ENCODE measurements around the gene PSEN2. TPM values are rescaled to one million over a fixed set of nuclear protein-coding genes. Genes with fewer than 3 reads are reported as not detected.

PSEN2 gene
- total RNA-seq, 1 experiment from 2014 or later = 6.6 TPM

- POLR2A ChIA-PET (ENCODE audit: low non-redundant PET) = no interaction called here
- H3K9me3 ChIP-seq (ENCODE audit: low read depth, low read length, poor library complexity, severe bottlenecking) = no peaks in the 10 kb centered on the region
- TF ChIP-seq CTCF (conservative IDR thresholded peaks at IDR 0.05; ENCODE audit: low read depth, low read length) (no peak), EZH2 (IDR thresholded peaks at IDR 0.05; ENCODE audit: borderline replicate concordance, low read depth, low read length, poor library complexity, severe bottlenecking) (no peak)
- no peaks in the 10 kb centered on the region for H3K27me3 ChIP-seq (replicated peaks; ENCODE audit: insufficient read depth, low read depth, low read length, poor library complexity)
- CTCF ChIA-PET = no interaction called here
- no peak overlapping the region for H3K4me3 ChIP-seq (ENCODE audit: low read depth, low read length, poor library complexity, severe bottlenecking)
- H3K36me3 ChIP-seq (ENCODE audit: insufficient read depth, low read length, poor library complexity, severe bottlenecking) = no peaks in the 10 kb centered on the region
- no TSS peak for BruUV-seq (replicated peaks)
- H3K4me1 ChIP-seq (ENCODE audit: insufficient read depth, low read length, poor library complexity, severe bottlenecking) = no peaks in the 10 kb centered on the region
- no peak for DNase-seq (ENCODE audit: low spot score)
- intact Hi-C loops (cut with micrococcal nuclease; ENCODE audit: unreplicated experiment) = no loop called here
- no peak overlapping the region for H3K27ac ChIP-seq (ENCODE audit: low read depth, low read length, poor library complexity, severe bottlenecking)
These were observed 49.2 kb downstream of the PSEN2 start for GRCh38 chr1:226919587-226919986.

- POLR2A ChIA-PET (ENCODE audit: low non-redundant PET) = no interaction called here
These were observed 49.6 kb downstream of the PSEN2 start for GRCh38 chr1:226919995-226920394.

GRCh38 chr1:226920446-226920894 is 50.1 kb downstream of the PSEN2 start:
- Histone ChIP-seq H3K27ac (ENCODE audit: low read depth, low read length, poor library complexity, severe bottlenecking) (no peak overlapping the region), H3K9me3 (ENCODE audit: low read depth, low read length, poor library complexity, severe bottlenecking) (no peaks in the 10 kb centered on the region), H3K4me1 (ENCODE audit: insufficient read depth, low read length, poor library complexity, severe bottlenecking) (no peaks in the 10 kb centered on the region), H3K36me3 (ENCODE audit: insufficient read depth, low read length, poor library complexity, severe bottlenecking) (no peaks in the 10 kb centered on the region), H3K27me3 (replicated peaks; ENCODE audit: insufficient read depth, low read depth, low read length, poor library complexity) (no peaks in the 10 kb centered on the region), H3K4me3 (ENCODE audit: low read depth, low read length, poor library complexity, severe bottlenecking) (no peak overlapping the region)
- ChIA-PET CTCF (no interaction called here), POLR2A (ENCODE audit: low non-redundant PET) (no interaction called here)
- TF ChIP-seq CTCF (conservative IDR thresholded peaks at IDR 0.05; ENCODE audit: low read depth, low read length) = no peak
- TF ChIP-seq EZH2 (IDR thresholded peaks at IDR 0.05; ENCODE audit: borderline replicate concordance, low read depth, low read length, poor library complexity, severe bottlenecking) = no peak
- DNase-seq (ENCODE audit: low spot score) = no peak
- intact Hi-C loops (cut with micrococcal nuclease; ENCODE audit: unreplicated experiment) = no loop called here
- no TSS peak for BruUV-seq (replicated peaks)

More at GRCh38 chr1:226919995-226920394, 49.6 kb downstream of the PSEN2 start:
- Histone ChIP-seq H3K4me1 (ENCODE audit: insufficient read depth, low read length, poor library complexity, severe bottlenecking) (no peaks in the 10 kb centered on the region), H3K9me3 (ENCODE audit: low read depth, low read length, poor library complexity, severe bottlenecking) (no peaks in the 10 kb centered on the region), H3K27ac (ENCODE audit: low read depth, low read length, poor library complexity, severe bottlenecking) (no peak overlapping the region), H3K36me3 (ENCODE audit: insufficient read depth, low read length, poor library complexity, severe bottlenecking) (no peaks in the 10 kb centered on the region), H3K4me3 (ENCODE audit: low read depth, low read length, poor library complexity, severe bottlenecking) (no peak overlapping the region), H3K27me3 (replicated peaks; ENCODE audit: insufficient read depth, low read depth, low read length, poor library complexity) (no peaks in the 10 kb centered on the region)
- intact Hi-C loops (cut with micrococcal nuclease; ENCODE audit: unreplicated experiment) = no loop called here
- DNase-seq (ENCODE audit: low spot score) = no peak
- CTCF ChIA-PET = no interaction called here
- no peak for TF ChIP-seq CTCF (conservative IDR thresholded peaks at IDR 0.05; ENCODE audit: low read depth, low read length)
- BruUV-seq (replicated peaks) = no TSS peak

Measured in A673 (cell line).